ENCODE results near the gene CRISPLD2. TPM values are rescaled to one million over a fixed set of nuclear protein-coding genes. Genes with fewer than 3 reads are reported as not detected.

CRISPLD2 gene
- total and polyA plus RNA-seq, 2 donors from 2014 or later, result 4.8 to 108 TPM

DNA sequence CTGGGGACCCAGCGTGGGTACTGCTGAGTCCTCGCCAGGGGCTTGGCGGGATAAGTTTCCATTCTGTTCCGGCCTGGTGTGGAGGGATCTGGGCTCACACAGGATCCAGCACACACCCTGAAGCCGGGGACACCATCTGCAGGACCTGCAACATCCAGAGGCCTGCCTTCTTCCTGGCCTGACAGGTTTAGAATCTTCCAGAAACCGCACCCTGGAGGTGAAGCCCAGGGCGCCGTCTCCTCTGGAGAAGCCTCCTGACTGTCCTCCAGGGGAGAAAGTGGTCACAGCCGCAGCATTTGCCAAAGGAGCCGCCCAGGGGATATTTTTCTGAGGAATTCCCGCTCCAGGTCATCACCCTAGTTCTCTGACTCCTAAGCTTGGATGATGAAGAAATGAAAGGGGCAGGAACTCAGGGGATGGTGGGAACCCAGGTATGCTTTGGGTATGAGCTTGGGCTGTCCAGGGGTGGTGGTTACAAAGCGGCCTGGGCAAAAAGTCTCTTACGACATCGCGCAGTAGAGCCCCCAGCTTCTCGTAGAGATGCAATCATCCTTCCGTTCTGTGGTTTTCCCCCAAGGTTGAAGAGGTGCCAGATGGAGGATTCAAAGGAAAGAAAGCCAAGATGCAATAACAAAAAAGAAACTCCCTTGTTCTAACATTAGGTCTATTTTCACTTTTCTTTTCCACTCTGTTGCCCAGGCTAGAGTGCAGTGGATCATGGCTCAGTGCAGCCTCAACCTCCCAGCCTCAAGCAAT, 9.1 kb upstream of the CRISPLD2 start:
- intact Hi-C loops (cut with DNase I), result no loop called here
- FAIRE-seq, result no peak

GRCh38 chr16:84811529-84811928, 8.3 kb upstream of the CRISPLD2 start:
- H3K4me1 ChIP-seq (ENCODE audit: control insufficient read depth in 2 of 3, insufficient read depth in 2 of 3, low read depth in 1 of 3, low read length in 3 of 3), result no peaks in the 10 kb centered on the region
- DNase-seq (no peak), FAIRE-seq (no peak)
- H3K27me3 ChIP-seq (ENCODE audit: control insufficient read depth, insufficient read depth, low read length), result no peaks in the 10 kb centered on the region
- no peak overlapping the region for H3K9ac ChIP-seq (ENCODE audit: low read length in 3 of 3)
- no peaks in the 10 kb centered on the region for H3K36me3 ChIP-seq (ENCODE audit: control insufficient read depth in 2 of 3, insufficient read depth in 3 of 3, low read length in 3 of 3)
- intact Hi-C loops (cut with DNase I), result no loop called here
- no peak overlapping the region for H3K4me3 ChIP-seq (ENCODE audit: low read length in 3 of 3)
- no peak overlapping the region for H3K27ac ChIP-seq (ENCODE audit: low read depth in 2 of 2, low read length in 2 of 2)
- H3K9me3 ChIP-seq (ENCODE audit: control insufficient read depth in 2 of 3, insufficient read depth in 1 of 3, low read length in 3 of 3), result no peaks in the 10 kb centered on the region
- TF ChIP-seq, protein P1, sequence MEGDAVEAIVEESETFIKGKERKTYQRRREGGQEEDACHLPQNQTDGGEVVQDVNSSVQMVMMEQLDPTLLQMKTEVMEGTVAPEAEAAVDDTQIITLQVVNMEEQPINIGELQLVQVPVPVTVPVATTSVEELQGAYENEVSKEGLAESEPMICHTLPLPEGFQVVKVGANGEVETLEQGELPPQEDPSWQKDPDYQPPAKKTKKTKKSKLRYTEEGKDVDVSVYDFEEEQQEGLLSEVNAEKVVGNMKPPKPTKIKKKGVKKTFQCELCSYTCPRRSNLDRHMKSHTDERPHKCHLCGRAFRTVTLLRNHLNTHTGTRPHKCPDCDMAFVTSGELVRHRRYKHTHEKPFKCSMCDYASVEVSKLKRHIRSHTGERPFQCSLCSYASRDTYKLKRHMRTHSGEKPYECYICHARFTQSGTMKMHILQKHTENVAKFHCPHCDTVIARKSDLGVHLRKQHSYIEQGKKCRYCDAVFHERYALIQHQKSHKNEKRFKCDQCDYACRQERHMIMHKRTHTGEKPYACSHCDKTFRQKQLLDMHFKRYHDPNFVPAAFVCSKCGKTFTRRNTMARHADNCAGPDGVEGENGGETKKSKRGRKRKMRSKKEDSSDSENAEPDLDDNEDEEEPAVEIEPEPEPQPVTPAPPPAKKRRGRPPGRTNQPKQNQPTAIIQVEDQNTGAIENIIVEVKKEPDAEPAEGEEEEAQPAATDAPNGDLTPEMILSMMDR (IDR thresholded peaks at IDR 0.05; ENCODE audit: borderline replicate concordance, extremely low read depth, insufficient read depth), result no peak

More for the DNA sequence above, 9.1 kb upstream of the CRISPLD2 start:
- no peaks in the 10 kb centered on the region for H3K27me3 ChIP-seq (ENCODE audit: control insufficient read depth, insufficient read depth, low read length)
- TF ChIP-seq, protein P1 (IDR thresholded peaks at IDR 0.05; ENCODE audit: borderline replicate concordance, extremely low read depth, insufficient read depth), result no peak
- H3K9ac ChIP-seq (ENCODE audit: low read length in 3 of 3), result no peak overlapping the region
- no peaks in the 10 kb centered on the region for H3K4me1 ChIP-seq (ENCODE audit: control insufficient read depth in 2 of 3, insufficient read depth in 2 of 3, low read depth in 1 of 3, low read length in 3 of 3)
- no peaks in the 10 kb centered on the region for H3K9me3 ChIP-seq (ENCODE audit: control insufficient read depth in 2 of 3, insufficient read depth in 1 of 3, low read length in 3 of 3)
- H3K4me3 ChIP-seq (ENCODE audit: low read length in 3 of 3), result no peak overlapping the region
- no peaks in the 10 kb centered on the region for H3K36me3 ChIP-seq (ENCODE audit: control insufficient read depth in 2 of 3, insufficient read depth in 3 of 3, low read length in 3 of 3)
- DNase-seq, result no peak
- H3K27ac ChIP-seq (ENCODE audit: low read depth in 2 of 2, low read length in 2 of 2), result no peak overlapping the region

DNA sequence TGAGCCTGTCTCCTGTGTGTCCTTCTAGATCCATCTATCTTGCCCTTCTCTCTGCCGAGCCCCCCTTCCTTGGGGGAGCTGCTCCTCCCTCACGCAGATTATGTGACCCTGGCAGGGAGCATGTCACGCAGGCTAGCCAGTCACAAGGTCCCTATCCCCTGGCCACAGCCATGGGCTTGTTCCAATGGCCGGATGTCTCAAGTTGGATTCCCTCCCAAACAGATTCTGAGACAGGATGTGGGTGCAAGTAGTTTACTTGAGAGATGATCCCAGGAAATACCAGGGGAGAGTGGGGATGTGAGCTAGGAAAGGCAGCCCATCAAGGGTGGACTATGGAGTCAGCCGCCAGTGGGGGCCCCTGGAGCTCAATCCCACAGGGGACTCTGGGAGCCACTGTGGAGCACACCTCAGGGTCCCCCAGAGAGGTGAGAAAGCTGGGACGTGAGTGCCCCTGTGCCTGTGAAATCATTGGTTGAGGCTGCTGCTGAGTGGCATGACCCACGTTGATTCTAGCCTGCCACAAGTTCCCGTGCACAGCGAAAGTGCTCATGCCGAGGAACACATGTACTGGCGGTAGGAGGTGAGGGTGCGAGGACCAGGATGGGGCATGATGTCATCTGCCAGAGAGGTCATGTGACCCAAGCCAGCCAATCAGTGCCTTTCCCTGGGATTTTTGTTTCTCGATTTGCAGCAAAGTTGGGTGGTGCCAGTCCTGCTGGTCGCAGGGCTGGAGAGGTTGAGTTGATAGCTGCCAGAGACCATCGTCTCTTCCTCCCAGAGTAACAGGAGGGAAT, 6.4 kb upstream of the CRISPLD2 start:
- H3K36me3 ChIP-seq (ENCODE audit: control insufficient read depth in 2 of 3, insufficient read depth in 3 of 3, low read length in 3 of 3), result no peaks in the 10 kb centered on the region
- no peak overlapping the region for H3K4me3 ChIP-seq (ENCODE audit: low read length in 3 of 3)
- H3K27me3 ChIP-seq (ENCODE audit: control insufficient read depth, insufficient read depth, low read length), result no peaks in the 10 kb centered on the region
- no peak for FAIRE-seq
- TF ChIP-seq, protein P1 (IDR thresholded peaks at IDR 0.05; ENCODE audit: borderline replicate concordance, extremely low read depth, insufficient read depth), result no peak
- no peaks in the 10 kb centered on the region for H3K4me1 ChIP-seq (ENCODE audit: control insufficient read depth in 2 of 3, insufficient read depth in 2 of 3, low read depth in 1 of 3, low read length in 3 of 3)
- no peak overlapping the region for H3K27ac ChIP-seq (ENCODE audit: low read depth in 2 of 2, low read length in 2 of 2)
- DNase-seq, result no peak
- intact Hi-C loops (cut with DNase I), result no loop called here
- no peaks in the 10 kb centered on the region for H3K9me3 ChIP-seq (ENCODE audit: control insufficient read depth in 2 of 3, insufficient read depth in 1 of 3, low read length in 3 of 3)
- no peak overlapping the region for H3K9ac ChIP-seq (ENCODE audit: low read length in 3 of 3)

All from kidney (tissue), 14 donors.